Vagina (tissue), 2 donors: ENCODE data around the gene ZNF235. TPM values are rescaled to one million over a fixed set of nuclear protein-coding genes. Genes with fewer than 3 reads are reported as not detected.
"Not testable (repeated sequence)": the region's sequence is repeated elsewhere in the genome, so short reads cannot be mapped to it uniquely, and the experiment has no call there.

Experiments
- DNase-seq, 2 donors: peaks; one replicate each; pipeline ENCODE4 v3.0.0-alpha.2; 2017; ENCODE audit errors: extremely low spot score in 2 of 2
- H3K27ac ChIP-seq: fragments of 200-600 bp; sonication (generic); one replicate; pipeline ENCODE4 v1.5.1; 2019
- H3K27me3 ChIP-seq: fragments of 200-600 bp; sonication (generic); one replicate; pipeline ENCODE4 v1.5.1; 2019
- H3K36me3 ChIP-seq, 2 donors: fragments of 200-600 bp; sonication (generic); one replicate each; pipeline ENCODE4 v1.5.1; 2017 to 2019
- H3K4me1 ChIP-seq: fragments of 200-600 bp; sonication (generic); one replicate; pipeline ENCODE4 v1.5.1; 2019
- H3K4me3 ChIP-seq, 2 donors: fragments of 200-600 bp; sonication (generic); 1 replicate in 1 of 2; 2 replicates in 1 of 2; pipeline ENCODE4 v1.5.1; 2016 to 2019
- H3K9me3 ChIP-seq: fragments of 200-600 bp; sonication (generic); one replicate; pipeline ENCODE4 v1.5.1; 2019
- CTCF ChIP-seq, 3 experiments: fragments of 450-650 bp in 2 of 3; fragments of 200-600 bp in 1 of 3; sonication (generic) in 1 of 3; IDR thresholded peaks; one replicate each; pipeline ENCODE4 v1.5.1; 2017 to 2019; ENCODE audit warnings: antibody characterized with exemption in 3 of 3, mild to moderate bottlenecking in 2 of 3, moderate library complexity in 2 of 3
- POLR2A ChIP-seq, 2 donors: fragments of 450-650 bp; IDR thresholded peaks; one replicate each; pipeline ENCODE4 v1.6.1; 2017; ENCODE audit warnings: antibody characterized with exemption in 2 of 2, mild to moderate bottlenecking in 2 of 2, moderate library complexity in 2 of 2
- POLR2AphosphoS5 ChIP-seq, 2 donors: sonication (generic); formaldehyde crosslinking; IDR thresholded peaks; one replicate each; pipeline ENCODE4 v1.9.0; 2017; ENCODE audit warnings: antibody characterized with exemption in 2 of 2, mild to moderate bottlenecking in 2 of 2, low read depth in 1 of 2; ENCODE audit not compliant: insufficient read depth in 1 of 2
- intact Hi-C: fragments of 100-400 bp; cut with DNase I; formaldehyde crosslinking; loops from one replicate; pipeline ENCODE4 v1.15.1; 2023
- total RNA-seq: library from RNA; depleted of rRNA; stranded (reverse); fragments of >200 nt; gene quantifications from one replicate; pipeline ENCODE4 v1.2.3, GENCODE V29; 2016

ZNF235 gene
- total RNA-seq, 1 donor from 2014 or later, result 5.9 TPM

GRCh38 chr19:44258835-44259413 lies 45.9 kb downstream of the ZNF235 start:
- Histone ChIP-seq H3K27ac (no peak overlapping the region), H3K4me1 (no peaks in the 10 kb centered on the region), H3K9me3 (peaks cover 18% of the 10 kb centered on the region), H3K36me3 (no peaks in the 10 kb centered on the region), H3K4me3 (no peak overlapping the region), H3K27me3 (no peaks in the 10 kb centered on the region)
- DNase-seq, result no peak
- TF ChIP-seq CTCF (IDR thresholded peaks at IDR 0.05) (no peak), POLR2A (IDR thresholded peaks at IDR 0.05) (no peak), POLR2AphosphoS5 (IDR thresholded peaks at IDR 0.05; ENCODE audit: insufficient read depth in 1 of 2, low read depth in 1 of 2) (no peak)
- intact Hi-C loops, result no loop called here

GRCh38 chr19:44258136-44258535 lies 46.7 kb downstream of the ZNF235 start:
- Histone ChIP-seq H3K9me3 (peaks cover 18% of the 10 kb centered on the region), H3K36me3 (no peaks in the 10 kb centered on the region), H3K4me1 (no peaks in the 10 kb centered on the region), H3K27ac (no peak overlapping the region), H3K27me3 (no peaks in the 10 kb centered on the region), H3K4me3 (no peak overlapping the region)
- DNase-seq, result no peak
- intact Hi-C loops, result no loop called here
- no peak for TF ChIP-seq POLR2AphosphoS5 (IDR thresholded peaks at IDR 0.05; ENCODE audit: insufficient read depth in 1 of 2, low read depth in 1 of 2)
- TF ChIP-seq POLR2A (IDR thresholded peaks at IDR 0.05), result no peak
- no peak for TF ChIP-seq CTCF (IDR thresholded peaks at IDR 0.05)

GRCh38 chr19:44255705-44256411 lies 49.0 kb downstream of the ZNF235 start:
- TF ChIP-seq CTCF (IDR thresholded peaks at IDR 0.05) (no peak), POLR2AphosphoS5 (IDR thresholded peaks at IDR 0.05; ENCODE audit: insufficient read depth in 1 of 2, low read depth in 1 of 2) (no peak)

GRCh38 chr19:44254496-44254895 lies 50.3 kb downstream of the ZNF235 start:
- intact Hi-C loops, result no loop called here
- no peak for DNase-seq
- no peak for TF ChIP-seq CTCF (IDR thresholded peaks at IDR 0.05)
- no peak for TF ChIP-seq POLR2A (IDR thresholded peaks at IDR 0.05)
- no peak for TF ChIP-seq POLR2AphosphoS5 (IDR thresholded peaks at IDR 0.05; ENCODE audit: insufficient read depth in 1 of 2, low read depth in 1 of 2)
- Histone ChIP-seq H3K27me3 (no peaks in the 10 kb centered on the region), H3K4me3 (no peak overlapping the region), H3K36me3 (peaks cover 0 to 7% of the 10 kb centered on the region in 2 donors), H3K4me1 (no peaks in the 10 kb centered on the region), H3K9me3 (peaks cover 49% of the 10 kb centered on the region), H3K27ac (no peak overlapping the region)

More at GRCh38 chr19:44255705-44256411, 49.0 kb downstream of the ZNF235 start:
- Histone ChIP-seq H3K27ac (no peak overlapping the region), H3K9me3 (peaks cover 37% of the 10 kb centered on the region), H3K27me3 (no peaks in the 10 kb centered on the region), H3K4me3 (no peak overlapping the region), H3K36me3 (peaks cover 0 to under 1% of the 10 kb centered on the region in 2 donors), H3K4me1 (no peaks in the 10 kb centered on the region)
- DNase-seq, result no peak
- intact Hi-C loops, result no loop called here

GRCh38 chr19:44253392-44253791 lies 51.4 kb downstream of the ZNF235 start:
- DNase-seq, H3K4me3 ChIP-seq, H3K4me1 ChIP-seq, H3K27ac ChIP-seq, H3K27me3 ChIP-seq, intact Hi-C loops: not testable (repeated sequence)
- peaks cover 59% of the 10 kb centered on the region for H3K9me3 ChIP-seq
- peaks cover 0 to 18% of the 10 kb centered on the region in 2 donors for H3K36me3 ChIP-seq

DNA sequence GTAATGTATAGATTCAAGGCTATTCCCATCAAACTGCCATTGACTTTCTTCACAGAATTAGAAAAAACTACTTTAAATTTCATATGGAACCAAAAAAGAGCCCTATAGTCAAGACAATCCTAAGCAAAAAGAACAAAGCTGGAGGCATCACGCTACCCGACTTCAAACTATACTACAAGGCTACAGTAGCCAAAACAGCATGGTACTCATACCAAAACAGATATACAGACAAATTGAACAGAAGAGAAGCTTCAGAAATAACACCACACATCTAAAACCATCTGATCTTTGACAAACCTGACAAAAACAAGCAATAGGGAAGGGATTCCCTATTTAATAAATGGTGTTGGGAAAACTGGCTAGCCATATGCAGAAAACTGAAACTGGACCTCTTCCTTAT lies 52.5 kb downstream of the ZNF235 start:
- H3K4me1 ChIP-seq, H3K27me3 ChIP-seq, DNase-seq, H3K27ac ChIP-seq, H3K4me3 ChIP-seq, intact Hi-C loops: not testable (repeated sequence)
- Histone ChIP-seq H3K36me3 (peaks cover 0 to 29% of the 10 kb centered on the region in 2 donors), H3K9me3 (peaks cover 62% of the 10 kb centered on the region)
